Heart right ventricle (tissue), 16 donors: ENCODE data around the gene CPNE4. TPM values are rescaled to one million over a fixed set of nuclear protein-coding genes. Genes with fewer than 3 reads are reported as not detected.

ENCODE experiments used
- ATAC-seq, 8 donors: fragments of 200-7000 bp; cut with Tn5 transposase; one replicate each; pipeline ENCODE4 v1.9.1; 2020; ENCODE audit warnings: mild to moderate bottlenecking in 8 of 8, moderate library complexity in 8 of 8, moderate number of reproducible peaks in 1 of 8
- DNase-seq, 2 donors: peaks; one replicate each; pipeline ENCODE4 v3.0.0-alpha.2; 2020
- H3K27ac ChIP-seq, 10 donors: fragments of 200-600 bp; sonication (generic) in 2 of 10; one replicate each; pipeline versions ENCODE4 v1.5.0 to v1.8.0; 2020 to 2022; ENCODE audit warnings: mild to moderate bottlenecking in 3 of 10
- H3K27me3 ChIP-seq, 7 donors: fragments of 200-600 bp; one replicate each; pipeline ENCODE4 v1.8.0; 2021 to 2022; ENCODE audit warnings: mild to moderate bottlenecking in 2 of 7
- H3K36me3 ChIP-seq, 9 donors: fragments of 200-600 bp; sonication (generic) in 1 of 9; one replicate each; pipeline versions ENCODE4 v1.5.0 to v1.8.0; 2020 to 2022; ENCODE audit warnings: mild to moderate bottlenecking in 2 of 9
- H3K4me1 ChIP-seq, 9 donors: fragments of 200-600 bp; sonication (generic) in 1 of 9; one replicate each; pipeline versions ENCODE4 v1.5.0 to v1.8.0; 2020 to 2022; ENCODE audit warnings: mild to moderate bottlenecking in 4 of 9
- H3K4me3 ChIP-seq, 10 donors: fragments of 200-600 bp; sonication (generic) in 2 of 10; one replicate each; pipeline versions ENCODE4 v1.5.0 to v1.8.0; 2020 to 2022; ENCODE audit warnings: mild to moderate bottlenecking in 7 of 10, moderate library complexity in 2 of 10
- H3K9me3 ChIP-seq, 11 donors: fragments of 200-600 bp in 10 of 11; sonication (generic) in 2 of 11; one replicate each; pipeline versions ENCODE4 v1.5.0 to v1.8.0; 2013 to 2022; ENCODE audit warnings: mild to moderate bottlenecking in 2 of 11, control low read depth in 1 of 11, moderate library complexity in 1 of 11
- WGBS, 2 donors: extraction: QIAGEN DNeasy Blood & Tissue Kit; methylation state at CpG; one replicate each; pipeline ENCODE4 v1.1.7; 2013; ENCODE audit warnings: inconsistent platforms in 1 of 2; 5-methylcytosine and 5-hydroxymethylcytosine counted together
- intact Hi-C, 10 donors: fragments of 100-400 bp; cut with DNase I; formaldehyde crosslinking; loops; one replicate each; pipeline versions ENCODE4 v1.11.1 to v1.14.2; 2022
- polyA plus RNA-seq, 2 donors: library from polyadenylated mRNA; stranded (reverse); fragments of 200-250 nt; gene quantifications; one replicate each; pipeline ENCODE4 v1.2.3, GENCODE V29; 2013
- total RNA-seq, 10 donors: library from RNA; stranded (reverse); fragmentation: NEBNext Ultra II Directional in 3 of 10; extraction: Animal tissue kit (Norgen Biotek cat#: 25700) in 3 of 10; gene quantifications; one replicate each; pipeline versions ENCODE4 v1.2.1 to v1.2.4, GENCODE V29; 2021 to 2023
- TF ChIP-seq, protein P1 (sequence below), 9 donors: fragments of 200-600 bp; sonication (generic) in 2 of 9; IDR thresholded peaks; one replicate each; pipeline versions ENCODE4 v1.5.0 to v1.8.0; 2021 to 2022; ENCODE audit warnings: antibody characterized with exemption in 9 of 9, mild to moderate bottlenecking in 5 of 9, moderate library complexity in 1 of 9
- donor health status: Arrhythmogenic right ventricular cardiomyopathy.
- donor health status: ischemic (EF 13 %, LVEDD 7.1; RV severe dilation, severe dysfunction).
- donor health status: healthy with polysubstance abuse.
- donor health status: DM: no; HTN: yes; CAD: no.
- donor health status: DM: no; HTN: no; CAD: no.
- donor health status: ischemic (EF 25% LVEDD 6.9; RV normal size, moderate dysfunction).
- donor health status: ischemic (EF 25% LVEDD 5.7; RV mildly dilated, moderate dysfunction).
- donor health status: healthy.
- donor health status: DM: yes; HTN: yes; CAD: no.
- donor health status: Ischemic cardiomyopathy.
- donor health status: ischemic (EF 35%, LVEDD 5.7; RV mildly dilated, moderate dysfunction).
- donor health status: nonischemic (EF 11% LVEDD 7.7; RV severe dilation, severe dysfunction).
- donor health status: DM: yes; HTN: yes; CAD: no.
- donor health status: PGD.
- donor health status: ischemic (EF 29% LVEDD 5.4; RV normal size, mild dysfunction).
- donor health status: nonischemic (EF 23%, LVEDD 6.1; RV moderate dilation, normal function).

Gene CPNE4
- total and polyA plus RNA-seq, 12 donors = 1.5 to 116 (median 24.8) TPM

DNA sequence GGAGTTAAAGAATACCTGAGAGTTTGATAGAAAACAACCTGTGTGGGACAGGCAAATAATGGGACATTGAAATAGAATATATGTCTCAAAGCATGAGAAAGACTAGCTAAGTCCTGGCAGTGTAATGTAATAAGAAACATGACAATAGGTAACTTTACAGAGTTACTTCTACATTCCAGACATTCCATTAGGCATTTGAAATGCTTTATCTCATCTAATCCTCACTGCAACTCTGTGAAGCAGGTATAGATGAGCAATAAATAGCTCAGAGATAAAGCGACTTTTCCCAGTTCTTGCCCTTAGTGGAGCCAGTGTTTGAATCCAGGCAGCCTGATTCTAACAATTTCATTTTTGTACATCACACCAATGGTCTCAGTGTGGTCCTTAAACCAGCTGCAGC is 76.8 kb downstream of the CPNE4 start:
- Histone ChIP-seq H3K4me1 (no peaks in the 10 kb centered on the region), H3K36me3 (no peaks in the 10 kb centered on the region), H3K4me3 (no peak overlapping the region), H3K9me3 (no peaks in the 10 kb centered on the region), H3K27me3 (peaks cover 0 to 6% (median 2%) of the 10 kb centered on the region in 7 donors), H3K27ac (no peak overlapping the region)
- WGBS, 2 donors = 41 to 52% methylated on average over 1 of the region's 1 CpG
- ATAC-seq (no peak), DNase-seq (no peak)
- intact Hi-C loops = no loop called here
- TF ChIP-seq, protein P1, sequence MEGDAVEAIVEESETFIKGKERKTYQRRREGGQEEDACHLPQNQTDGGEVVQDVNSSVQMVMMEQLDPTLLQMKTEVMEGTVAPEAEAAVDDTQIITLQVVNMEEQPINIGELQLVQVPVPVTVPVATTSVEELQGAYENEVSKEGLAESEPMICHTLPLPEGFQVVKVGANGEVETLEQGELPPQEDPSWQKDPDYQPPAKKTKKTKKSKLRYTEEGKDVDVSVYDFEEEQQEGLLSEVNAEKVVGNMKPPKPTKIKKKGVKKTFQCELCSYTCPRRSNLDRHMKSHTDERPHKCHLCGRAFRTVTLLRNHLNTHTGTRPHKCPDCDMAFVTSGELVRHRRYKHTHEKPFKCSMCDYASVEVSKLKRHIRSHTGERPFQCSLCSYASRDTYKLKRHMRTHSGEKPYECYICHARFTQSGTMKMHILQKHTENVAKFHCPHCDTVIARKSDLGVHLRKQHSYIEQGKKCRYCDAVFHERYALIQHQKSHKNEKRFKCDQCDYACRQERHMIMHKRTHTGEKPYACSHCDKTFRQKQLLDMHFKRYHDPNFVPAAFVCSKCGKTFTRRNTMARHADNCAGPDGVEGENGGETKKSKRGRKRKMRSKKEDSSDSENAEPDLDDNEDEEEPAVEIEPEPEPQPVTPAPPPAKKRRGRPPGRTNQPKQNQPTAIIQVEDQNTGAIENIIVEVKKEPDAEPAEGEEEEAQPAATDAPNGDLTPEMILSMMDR (IDR thresholded peaks at IDR 0.05) = no peak

GRCh38 chr3:131957511-131957910 is 77.3 kb downstream of the CPNE4 start:
- Histone ChIP-seq H3K4me1 (no peaks in the 10 kb centered on the region), H3K36me3 (no peaks in the 10 kb centered on the region), H3K27me3 (peaks cover 0 to 6% (median 2%) of the 10 kb centered on the region in 7 donors), H3K4me3 (no peak overlapping the region), H3K9me3 (no peaks in the 10 kb centered on the region), H3K27ac (no peak overlapping the region)
- no peak for DNase-seq
- intact Hi-C loops = no loop called here
- no peak for ATAC-seq
- TF ChIP-seq, protein P1 (IDR thresholded peaks at IDR 0.05) = no peak
- 63 to 73% methylated on average over 5 of the region's 5 CpGs for WGBS, 2 donors

- ATAC-seq = no peak
- H3K27ac ChIP-seq = no peak overlapping the region
- 38 to 41% methylated on average over 1 of the region's 1 CpG for WGBS, 2 donors
- no peaks in the 10 kb centered on the region for H3K4me1 ChIP-seq
- TF ChIP-seq, protein P1 (IDR thresholded peaks at IDR 0.05) = no peak
- H3K27me3 ChIP-seq = no peaks in the 10 kb centered on the region
- no peak for DNase-seq
- no peaks in the 10 kb centered on the region for H3K9me3 ChIP-seq
- intact Hi-C loops = no loop called here
- no peaks in the 10 kb centered on the region for H3K36me3 ChIP-seq
- no peak overlapping the region for H3K4me3 ChIP-seq
These were observed 86.0 kb downstream of the CPNE4 start for GRCh38 chr3:131948806-131949205.

- intact Hi-C loops = no loop called here
- ATAC-seq = no peak
- no peak for DNase-seq
- no peaks in the 10 kb centered on the region for H3K4me1 ChIP-seq
- no peaks in the 10 kb centered on the region for H3K36me3 ChIP-seq
- H3K4me3 ChIP-seq = no peak overlapping the region
- 77 to 80% methylated on average over 1 of the region's 1 CpG for WGBS, 2 donors
- no peak overlapping the region for H3K27ac ChIP-seq
- H3K9me3 ChIP-seq = no peaks in the 10 kb centered on the region
- TF ChIP-seq, protein P1 (IDR thresholded peaks at IDR 0.05) = no peak
- peaks cover 0 to 3% (median 0%) of the 10 kb centered on the region in 7 donors for H3K27me3 ChIP-seq
These were observed 90.1 kb downstream of the CPNE4 start for GRCh38 chr3:131944676-131945075.
